GM12865 (cell line): ENCODE data around the gene NIF3L1.
A peak's percentile ranks its signal among the peaks of the same experiment; 100 is the strongest.

Source experiments
- DNase-seq: peaks from one replicate; pipeline ENCODE4 v3.0.0; 2010; ENCODE audit warnings: low read depth
- H3K4me3 ChIP-seq: 2 replicates; pipeline ENCODE4 v1.5.1; 2011; ENCODE audit warnings: mild to moderate bottlenecking, low read depth, low read length, control low read depth
- TF ChIP-seq, protein P1 (sequence below): IDR thresholded peaks from 2 replicates; pipeline ENCODE4 v1.5.1; 2011; ENCODE audit warnings: low read length, control low read depth, low read depth, inconsistent platforms; ENCODE audit not compliant: insufficient read depth; ENCODE audit errors: missing control alignments

NIF3L1 gene, protein sequence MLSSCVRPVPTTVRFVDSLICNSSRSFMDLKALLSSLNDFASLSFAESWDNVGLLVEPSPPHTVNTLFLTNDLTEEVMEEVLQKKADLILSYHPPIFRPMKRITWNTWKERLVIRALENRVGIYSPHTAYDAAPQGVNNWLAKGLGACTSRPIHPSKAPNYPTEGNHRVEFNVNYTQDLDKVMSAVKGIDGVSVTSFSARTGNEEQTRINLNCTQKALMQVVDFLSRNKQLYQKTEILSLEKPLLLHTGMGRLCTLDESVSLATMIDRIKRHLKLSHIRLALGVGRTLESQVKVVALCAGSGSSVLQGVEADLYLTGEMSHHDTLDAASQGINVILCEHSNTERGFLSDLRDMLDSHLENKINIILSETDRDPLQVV

DNA sequence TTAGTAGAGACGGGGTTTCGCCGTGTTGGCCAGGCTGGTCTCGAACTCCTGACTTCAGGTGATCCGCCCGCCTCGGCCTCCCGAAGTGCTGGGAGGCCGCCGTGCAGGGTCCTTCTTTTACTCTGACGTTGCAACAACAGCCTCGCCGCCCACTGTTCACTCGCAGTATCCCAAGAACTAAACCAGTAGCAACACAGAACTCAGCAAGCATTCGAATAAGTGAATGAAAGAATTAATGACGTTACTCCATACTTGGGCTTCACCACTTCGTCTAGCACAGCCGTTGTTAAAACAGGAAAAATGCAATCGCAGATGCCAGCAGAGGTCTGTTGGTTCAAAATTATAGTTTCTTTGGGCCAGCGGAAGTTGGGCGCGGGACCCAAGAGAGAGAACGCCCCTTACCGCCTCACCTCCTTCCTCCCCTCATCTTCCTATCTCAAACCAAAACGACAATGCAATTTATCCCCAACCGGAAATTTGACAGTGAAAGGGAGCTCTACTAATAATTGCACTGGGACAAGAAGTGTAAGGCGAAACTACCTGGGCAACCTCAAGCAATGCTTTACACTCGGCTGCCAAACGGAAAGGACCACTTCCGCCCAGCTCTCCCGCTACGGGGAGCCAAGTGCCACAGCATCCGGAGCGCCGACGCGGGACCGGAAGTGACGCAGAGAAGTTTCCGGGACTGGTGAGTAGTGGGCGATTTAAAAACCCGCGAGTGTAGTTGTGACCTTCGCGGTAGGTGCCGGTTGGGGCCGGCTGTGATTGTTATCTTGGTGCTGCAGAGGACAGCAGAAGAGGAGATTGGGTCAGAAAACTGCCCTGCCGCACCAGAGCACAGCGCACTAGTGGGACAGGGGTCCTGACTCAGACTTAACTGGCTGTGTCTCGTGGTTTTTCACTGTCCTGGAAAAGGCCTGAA is at the start of gene NIF3L1, which contains the start of gene PPIL3:
Gene NIF3L1, plus strand, starts transcription at position 668 of the 922 bp plus-strand sequence. CDS start 2,573 bp downstream, outside the sequence.
Gene PPIL3, minus strand, starts transcription at position 374 of the 922 bp plus-strand sequence. CDS start 1,462 bp downstream, outside the sequence.
- H3K4me3 ChIP-seq: peak within 1 kb of the TSS; percentile 86
- TF ChIP-seq, protein P1, sequence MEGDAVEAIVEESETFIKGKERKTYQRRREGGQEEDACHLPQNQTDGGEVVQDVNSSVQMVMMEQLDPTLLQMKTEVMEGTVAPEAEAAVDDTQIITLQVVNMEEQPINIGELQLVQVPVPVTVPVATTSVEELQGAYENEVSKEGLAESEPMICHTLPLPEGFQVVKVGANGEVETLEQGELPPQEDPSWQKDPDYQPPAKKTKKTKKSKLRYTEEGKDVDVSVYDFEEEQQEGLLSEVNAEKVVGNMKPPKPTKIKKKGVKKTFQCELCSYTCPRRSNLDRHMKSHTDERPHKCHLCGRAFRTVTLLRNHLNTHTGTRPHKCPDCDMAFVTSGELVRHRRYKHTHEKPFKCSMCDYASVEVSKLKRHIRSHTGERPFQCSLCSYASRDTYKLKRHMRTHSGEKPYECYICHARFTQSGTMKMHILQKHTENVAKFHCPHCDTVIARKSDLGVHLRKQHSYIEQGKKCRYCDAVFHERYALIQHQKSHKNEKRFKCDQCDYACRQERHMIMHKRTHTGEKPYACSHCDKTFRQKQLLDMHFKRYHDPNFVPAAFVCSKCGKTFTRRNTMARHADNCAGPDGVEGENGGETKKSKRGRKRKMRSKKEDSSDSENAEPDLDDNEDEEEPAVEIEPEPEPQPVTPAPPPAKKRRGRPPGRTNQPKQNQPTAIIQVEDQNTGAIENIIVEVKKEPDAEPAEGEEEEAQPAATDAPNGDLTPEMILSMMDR: no peak
- DNase-seq: peak; percentile 99

DNA sequence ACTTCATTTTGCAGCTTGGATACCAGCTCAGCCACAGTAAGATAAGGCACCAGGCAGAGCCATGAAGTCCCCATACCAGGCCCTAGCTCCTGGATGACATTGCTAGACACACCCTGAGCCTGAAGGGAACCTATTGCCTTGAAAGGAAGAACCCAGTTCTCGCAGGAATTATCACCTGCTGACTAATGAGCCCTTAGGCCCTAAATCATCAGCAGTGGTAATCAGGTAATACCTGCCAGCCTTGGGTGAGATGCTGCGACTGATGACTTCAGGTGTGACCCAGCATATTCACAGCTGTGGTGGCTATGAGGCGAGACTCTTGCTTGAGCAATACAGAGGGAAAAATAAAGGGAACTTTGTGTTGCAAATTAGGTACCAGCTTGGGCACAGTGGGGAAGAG is 49.7 kb upstream of the NIF3L1 start:
- no peak for DNase-seq
- H3K4me3 ChIP-seq: no peak overlapping the region
- TF ChIP-seq, protein P1: no peak

DNA sequence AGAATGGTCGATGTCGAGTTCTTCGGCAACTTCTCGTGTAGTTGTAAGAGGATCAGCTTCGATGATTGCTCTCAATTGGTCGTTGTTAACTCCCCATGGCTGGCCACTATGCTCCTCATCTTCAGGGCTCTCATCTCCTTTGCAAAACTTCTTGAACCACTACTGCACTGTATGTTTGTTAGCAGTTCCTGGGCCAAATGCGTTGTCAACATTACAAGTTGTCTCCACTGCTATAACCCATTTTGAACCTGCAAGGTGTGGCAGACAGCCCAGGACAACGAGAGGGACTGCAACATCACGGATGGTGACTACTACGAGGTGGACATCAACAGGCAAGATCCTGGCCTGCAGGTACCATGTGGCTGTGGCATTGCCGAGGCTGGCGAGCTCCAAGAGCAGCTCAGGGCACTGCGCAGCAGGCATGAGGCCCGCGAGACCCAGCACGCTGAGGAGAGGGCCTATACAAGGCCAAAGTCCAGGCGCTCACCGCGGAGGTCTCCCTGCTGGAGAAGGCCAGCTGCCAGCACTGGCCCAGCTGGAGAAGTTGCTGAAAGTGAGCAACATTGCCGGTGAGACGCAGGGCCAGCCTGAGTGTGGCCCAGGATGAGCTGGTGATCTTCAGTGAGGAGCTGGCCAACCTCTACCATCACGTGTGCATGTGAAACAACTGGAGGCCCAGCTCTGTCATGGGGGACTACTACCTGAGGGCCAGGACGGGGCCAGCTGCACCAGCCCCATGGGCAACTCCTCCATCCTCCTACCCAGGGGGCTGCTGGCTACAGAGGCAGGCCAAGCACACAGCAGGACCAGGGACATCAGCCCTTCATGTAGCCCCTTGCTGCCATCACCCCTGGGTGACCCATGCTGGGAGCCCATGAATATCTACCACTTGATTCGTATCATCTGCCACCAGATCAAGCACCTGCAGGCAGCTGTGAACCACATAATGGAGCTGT is 44.9 kb upstream of the NIF3L1 start:
- no peak for DNase-seq
- H3K4me3 ChIP-seq: no peak overlapping the region
- TF ChIP-seq, protein P1: no peak

DNA sequence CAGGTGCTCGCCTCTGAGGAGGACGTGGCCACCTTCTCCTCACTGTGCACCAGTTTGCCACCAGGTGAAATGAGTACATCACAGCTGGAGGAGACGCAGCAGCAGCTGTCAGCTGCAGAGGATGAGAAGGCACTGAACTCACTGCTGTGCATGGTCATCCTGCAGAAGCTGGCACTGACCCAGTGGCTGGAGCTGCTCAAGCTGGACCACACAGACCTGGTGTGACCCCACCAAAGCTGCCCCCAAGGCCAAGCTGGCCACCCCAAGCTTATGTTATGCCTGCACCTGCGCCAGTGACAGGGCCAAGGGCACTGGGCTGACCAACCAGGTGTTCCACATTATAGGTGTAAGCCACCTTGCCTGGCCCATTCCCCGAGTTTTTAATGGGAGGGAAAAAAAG is 44.0 kb upstream of the NIF3L1 start:
- no peak for DNase-seq
- TF ChIP-seq, protein P1: no peak
- no peak overlapping the region for H3K4me3 ChIP-seq

DNA sequence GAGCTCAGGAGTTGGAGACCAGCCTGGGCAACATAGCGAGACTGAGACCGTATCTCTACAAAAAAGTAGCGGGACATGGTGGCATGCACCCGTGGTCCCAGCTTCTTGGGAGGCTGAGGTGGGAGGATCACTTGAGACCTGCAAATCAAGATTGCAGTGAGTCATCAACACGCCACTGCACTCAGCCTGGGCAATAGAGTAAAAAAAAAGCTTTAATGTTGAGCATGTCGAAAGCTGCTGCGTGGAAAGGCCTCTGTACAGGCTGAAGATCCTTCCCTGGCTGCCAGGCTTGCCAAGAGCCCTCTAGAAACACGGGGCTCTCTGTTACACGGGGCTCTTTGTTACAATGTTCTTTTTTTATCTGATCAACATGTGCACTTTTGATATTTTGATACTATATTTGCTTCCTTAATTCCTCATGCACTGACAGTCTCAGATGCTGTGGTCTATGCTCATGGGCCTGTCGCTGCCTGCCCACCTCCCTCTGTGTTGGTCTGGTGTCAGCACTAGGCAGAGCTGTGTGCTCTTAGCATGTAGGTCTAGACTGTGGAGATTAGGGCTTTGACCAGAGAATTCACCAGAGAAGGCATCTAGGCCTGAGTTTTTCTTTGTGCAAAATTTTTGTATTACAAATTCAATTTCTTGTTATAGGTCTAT is 43.4 kb upstream of the NIF3L1 start:
- TF ChIP-seq, protein P1: no peak
- DNase-seq: no peak

DNA sequence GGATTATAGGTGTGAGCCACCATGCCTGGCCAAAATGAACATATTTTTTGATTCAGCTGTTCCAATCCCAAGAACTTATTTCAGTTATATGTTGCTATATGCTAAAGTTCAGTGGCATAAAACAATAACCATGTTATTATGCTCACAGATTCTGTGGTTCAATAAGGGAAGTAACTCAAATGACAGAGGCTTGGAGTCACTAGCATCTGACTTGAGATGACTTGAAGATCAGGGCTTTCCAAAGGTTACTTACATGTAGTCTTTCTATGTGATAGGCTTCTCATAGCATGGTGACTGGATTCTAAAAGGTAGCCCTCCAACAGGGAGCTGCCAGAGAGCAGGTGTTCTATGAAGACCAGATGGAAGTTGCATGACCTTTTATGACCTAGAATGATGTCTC is 41.9 kb upstream of the NIF3L1 start:
- TF ChIP-seq, protein P1: no peak
- no peak for DNase-seq
- no peak overlapping the region for H3K4me3 ChIP-seq

More for the DNA sequence above, 43.4 kb upstream of the NIF3L1 start:
- H3K4me3 ChIP-seq: no peak overlapping the region
